ENCODE data around the gene ADCY4.
"Not testable (repeated sequence)": the region's sequence is repeated elsewhere in the genome, so short reads cannot be mapped to it uniquely, and the experiment has no call there.

ADCY4 gene

GRCh38 chr14:24334431-24335291 is at the start of gene ADCY4:
ADCY4 (minus strand) TSS chr14:24335071; CDS start chr14:24334652, 419 bp downstream.
- peaks cover 56% of the 10 kb centered on the region for H3K4me1 Mint-ChIP-seq (ENCODE audit: low read depth)
- peak; percentile 66 for DNase-seq
- peaks cover 42% of the 10 kb centered on the region for H3K27me3 Mint-ChIP-seq
- no peaks in the 10 kb centered on the region for H3K9me3 Mint-ChIP-seq
- peak within 1 kb of the TSS; percentile 66 for H3K4me3 Mint-ChIP-seq
- H3K27ac Mint-ChIP-seq, result no peak within 1 kb of the TSS
- H3K36me3 Mint-ChIP-seq (ENCODE audit: low read depth), result peaks cover 19% of the 10 kb centered on the region

GRCh38 chr14:24384169-24384568 is 49.3 kb upstream of the ADCY4 start:
- Mint-ChIP-seq H3K36me3 (ENCODE audit: low read depth) (no peaks in the 10 kb centered on the region), H3K27ac (no peak overlapping the region), H3K9me3 (no peaks in the 10 kb centered on the region), H3K4me1 (ENCODE audit: low read depth) (peaks cover 2% of the 10 kb centered on the region), H3K4me3 (no peak overlapping the region), H3K27me3 (no peaks in the 10 kb centered on the region)
- DNase-seq, result no peak

- DNase-seq, result no peak
- H3K36me3 Mint-ChIP-seq (ENCODE audit: low read depth), result no peaks in the 10 kb centered on the region
- H3K4me1 Mint-ChIP-seq (ENCODE audit: low read depth), result peaks cover 2% of the 10 kb centered on the region
- no peaks in the 10 kb centered on the region for H3K27me3 Mint-ChIP-seq
- H3K27ac Mint-ChIP-seq, result no peak overlapping the region
- no peak overlapping the region for H3K4me3 Mint-ChIP-seq
- no peaks in the 10 kb centered on the region for H3K9me3 Mint-ChIP-seq
These were observed 47.1 kb upstream of the ADCY4 start for GRCh38 chr14:24382064-24382371.

GRCh38 chr14:24381363-24382063 is 46.6 kb upstream of the ADCY4 start:
- Mint-ChIP-seq H3K9me3 (no peaks in the 10 kb centered on the region), H3K27ac (no peak overlapping the region), H3K27me3 (no peaks in the 10 kb centered on the region), H3K4me3 (no peak overlapping the region), H3K4me1 (ENCODE audit: low read depth) (peaks cover 2% of the 10 kb centered on the region), H3K36me3 (ENCODE audit: low read depth) (no peaks in the 10 kb centered on the region)
- DNase-seq, result no peak

- no peaks in the 10 kb centered on the region for H3K36me3 Mint-ChIP-seq (ENCODE audit: low read depth)
- H3K27me3 Mint-ChIP-seq, result peaks cover 3% of the 10 kb centered on the region
- H3K27ac Mint-ChIP-seq, result no peak overlapping the region
- H3K9me3 Mint-ChIP-seq, result no peaks in the 10 kb centered on the region
- H3K4me3 Mint-ChIP-seq, result no peak overlapping the region
- DNase-seq, result no peak
- peaks cover 2% of the 10 kb centered on the region for H3K4me1 Mint-ChIP-seq (ENCODE audit: low read depth)
These were observed 45.2 kb upstream of the ADCY4 start for GRCh38 chr14:24379907-24380730.

GRCh38 chr14:24378981-24379906 is 44.4 kb upstream of the ADCY4 start:
- Mint-ChIP-seq H3K4me1 (ENCODE audit: low read depth) (peaks cover 2% of the 10 kb centered on the region), H3K9me3 (no peaks in the 10 kb centered on the region), H3K27ac (no peak overlapping the region), H3K27me3 (peaks cover 3% of the 10 kb centered on the region), H3K36me3 (ENCODE audit: low read depth) (no peaks in the 10 kb centered on the region), H3K4me3 (no peak overlapping the region)
- DNase-seq, result no peak

GRCh38 chr14:24378327-24378726 is 43.5 kb upstream of the ADCY4 start:
- H3K4me3 Mint-ChIP-seq, result no peak overlapping the region
- peaks cover 3% of the 10 kb centered on the region for H3K27me3 Mint-ChIP-seq
- H3K9me3 Mint-ChIP-seq, result no peaks in the 10 kb centered on the region
- no peak overlapping the region for H3K27ac Mint-ChIP-seq
- no peak for DNase-seq
- H3K36me3 Mint-ChIP-seq (ENCODE audit: low read depth), result no peaks in the 10 kb centered on the region
- H3K4me1 Mint-ChIP-seq (ENCODE audit: low read depth), result peaks cover 2% of the 10 kb centered on the region

GRCh38 chr14:24377657-24378056 is 42.8 kb upstream of the ADCY4 start:
- Mint-ChIP-seq H3K4me3 (no peak overlapping the region), H3K27me3 (peaks cover 3% of the 10 kb centered on the region), H3K27ac (no peak overlapping the region), H3K9me3 (no peaks in the 10 kb centered on the region), H3K36me3 (ENCODE audit: low read depth) (no peaks in the 10 kb centered on the region), H3K4me1 (ENCODE audit: low read depth) (peaks cover 2% of the 10 kb centered on the region)
- DNase-seq, result no peak

GRCh38 chr14:24377126-24377525 is 42.3 kb upstream of the ADCY4 start:
- no peaks in the 10 kb centered on the region for H3K9me3 Mint-ChIP-seq
- no peak overlapping the region for H3K27ac Mint-ChIP-seq
- no peak overlapping the region for H3K4me3 Mint-ChIP-seq
- H3K36me3 Mint-ChIP-seq (ENCODE audit: low read depth), result no peaks in the 10 kb centered on the region
- peaks cover 2% of the 10 kb centered on the region for H3K4me1 Mint-ChIP-seq (ENCODE audit: low read depth)
- DNase-seq, result no peak
- peaks cover 3% of the 10 kb centered on the region for H3K27me3 Mint-ChIP-seq

GRCh38 chr14:24376448-24377070 is 41.7 kb upstream of the ADCY4 start:
- H3K9me3 Mint-ChIP-seq, result no peaks in the 10 kb centered on the region
- no peak overlapping the region for H3K27ac Mint-ChIP-seq
- H3K4me3 Mint-ChIP-seq, result no peak overlapping the region
- H3K36me3 Mint-ChIP-seq (ENCODE audit: low read depth), result no peaks in the 10 kb centered on the region
- DNase-seq, result no peak
- H3K4me1 Mint-ChIP-seq (ENCODE audit: low read depth), result peaks cover 1% of the 10 kb centered on the region
- peaks cover 3% of the 10 kb centered on the region for H3K27me3 Mint-ChIP-seq

- Mint-ChIP-seq H3K36me3 (ENCODE audit: low read depth) (no peaks in the 10 kb centered on the region), H3K4me3 (no peak overlapping the region), H3K27me3 (peaks cover 15% of the 10 kb centered on the region), H3K27ac (no peak overlapping the region), H3K9me3 (no peaks in the 10 kb centered on the region), H3K4me1 (ENCODE audit: low read depth) (peaks cover 3% of the 10 kb centered on the region)
- DNase-seq, result no peak
These were observed 38.0 kb upstream of the ADCY4 start for GRCh38 chr14:24372701-24373416.

GRCh38 chr14:24371605-24372004 is 36.7 kb upstream of the ADCY4 start:
- H3K4me3 Mint-ChIP-seq; DNase-seq; H3K27ac Mint-ChIP-seq; H3K36me3 Mint-ChIP-seq (ENCODE audit: low read depth); H3K9me3 Mint-ChIP-seq: not testable (repeated sequence)
- H3K27me3 Mint-ChIP-seq, result peaks cover 27% of the 10 kb centered on the region
- peaks cover 14% of the 10 kb centered on the region for H3K4me1 Mint-ChIP-seq (ENCODE audit: low read depth)

- peaks cover 18% of the 10 kb centered on the region for H3K4me1 Mint-ChIP-seq (ENCODE audit: low read depth)
- no peak overlapping the region for H3K27ac Mint-ChIP-seq
- H3K27me3 Mint-ChIP-seq, result peaks cover 31% of the 10 kb centered on the region
- DNase-seq, result no peak
- no peaks in the 10 kb centered on the region for H3K9me3 Mint-ChIP-seq
- no peaks in the 10 kb centered on the region for H3K36me3 Mint-ChIP-seq (ENCODE audit: low read depth)
- no peak overlapping the region for H3K4me3 Mint-ChIP-seq
These were observed 35.9 kb upstream of the ADCY4 start for GRCh38 chr14:24370748-24371147.

Data from activated T-cell treated with anti-CD3 and anti-CD28 coated beads, Interleukin-2, amount 50 U/mL, for 24 hours (primary cell).